CD4-positive, alpha-beta T cell treated with Interleukin-15 for 4 hours (primary cell): ENCODE data around the gene IL21R.
"Not testable (repeated sequence)": the region's sequence is repeated elsewhere in the genome, so short reads cannot be mapped to it uniquely, and the experiment has no call there.

Source experiments
- DNase-seq: peaks from one replicate; pipeline ENCODE4 v3.0.0-alpha.2; 2020; ENCODE audit warnings: low spot score

Gene IL21R

GRCh38 chr16:27445502-27446175 lies 43.7 kb downstream of the IL21R start:
- no peak for DNase-seq

GRCh38 chr16:27446721-27447120 lies 44.7 kb downstream of the IL21R start:
- DNase-seq, result peak; percentile 85

GRCh38 chr16:27447301-27447700 lies 45.3 kb downstream of the IL21R start:
- no peak for DNase-seq

- DNase-seq, result no peak
These were observed 46.8 kb downstream of the IL21R start for GRCh38 chr16:27448532-27449433.

GRCh38 chr16:27449434-27450195 lies 47.6 kb downstream of the IL21R start:
- DNase-seq, result peak; percentile 74

DNA sequence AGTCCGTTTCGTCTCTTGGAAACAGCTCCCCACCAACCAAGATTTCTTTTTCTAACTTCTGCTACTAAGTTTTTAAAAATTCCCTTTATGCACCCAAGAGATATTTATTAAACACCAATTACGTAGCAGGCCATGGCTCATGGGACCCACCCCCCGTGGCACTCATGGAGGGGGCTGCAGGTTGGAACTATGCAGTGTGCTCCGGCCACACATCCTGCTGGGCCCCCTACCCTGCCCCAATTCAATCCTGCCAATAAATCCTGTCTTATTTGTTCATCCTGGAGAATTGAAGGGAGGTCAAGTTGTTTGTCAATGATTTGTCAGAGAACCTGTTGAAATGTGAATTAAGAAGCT lies 48.2 kb downstream of the IL21R start:
- no peak for DNase-seq

DNA sequence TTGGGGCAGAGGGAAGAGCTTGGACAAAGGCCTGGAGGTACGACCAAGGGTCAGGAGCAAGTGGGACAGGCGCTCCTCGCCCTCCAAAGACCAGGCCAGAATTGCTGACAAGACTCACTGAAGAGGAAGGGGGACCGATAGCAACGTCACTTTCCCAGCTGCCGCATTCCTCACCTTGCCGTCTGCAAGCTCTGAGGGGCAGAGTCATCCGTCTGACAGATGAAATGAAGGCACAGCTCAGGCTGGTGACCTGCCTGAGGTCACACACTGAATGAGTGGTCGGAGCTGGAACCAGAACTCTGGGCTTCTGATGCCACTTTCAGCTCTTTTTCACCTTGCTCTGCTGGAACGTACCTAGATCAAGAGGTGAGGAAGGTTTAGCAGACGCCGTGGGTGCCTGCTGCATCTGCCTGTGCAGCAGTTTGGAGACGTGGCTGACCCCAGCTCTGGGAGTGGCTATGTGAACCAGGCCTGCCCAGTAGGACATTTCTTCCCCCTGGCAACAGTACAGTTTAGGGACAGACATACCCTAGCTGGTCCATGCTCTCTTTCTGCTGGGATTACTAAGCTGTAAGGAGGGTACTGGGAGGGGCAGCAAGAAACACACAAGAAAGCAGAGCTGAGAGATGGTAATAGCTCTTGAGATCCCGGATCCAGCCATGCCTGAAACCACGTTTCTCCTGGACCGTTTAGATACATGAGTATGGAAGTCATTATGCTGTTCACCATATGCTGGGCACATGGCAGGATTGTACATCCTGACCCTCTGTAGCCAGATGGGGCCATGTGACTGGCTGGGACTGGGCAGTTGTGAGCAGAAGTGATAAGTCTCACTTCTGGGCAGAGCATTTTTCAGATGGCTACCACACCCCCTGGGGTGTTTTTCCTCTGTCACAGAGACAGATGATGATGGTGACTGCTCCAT lies 50.9 kb downstream of the IL21R start:
- no peak for DNase-seq

- no peak for DNase-seq
These were observed 51.5 kb downstream of the IL21R start for GRCh38 chr16:27453494-27453825.

DNA sequence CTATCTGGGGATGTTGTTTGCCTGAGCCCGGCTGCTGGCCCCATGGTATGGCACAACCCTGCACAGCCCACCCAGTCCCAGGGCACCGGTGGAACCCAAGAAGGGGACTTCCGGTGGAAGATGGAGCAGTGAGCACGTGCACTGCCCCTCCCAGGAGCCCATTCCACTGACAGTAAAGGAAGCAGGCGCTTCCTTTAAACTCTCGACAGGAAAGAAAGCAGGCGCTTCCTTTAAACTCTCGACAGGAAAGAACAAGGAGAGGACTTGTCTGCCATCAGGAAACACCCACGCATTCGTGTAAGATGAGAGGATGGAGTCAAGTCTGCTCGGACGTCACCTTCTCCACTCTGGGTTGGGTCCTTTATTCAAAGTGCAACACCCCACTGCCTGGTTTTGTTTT lies 53.7 kb downstream of the IL21R start:
- DNase-seq, result peak; percentile 7

- DNase-seq, result not testable (repeated sequence)
These were observed 55.6 kb downstream of the IL21R start for GRCh38 chr16:27457605-27457900.

DNA sequence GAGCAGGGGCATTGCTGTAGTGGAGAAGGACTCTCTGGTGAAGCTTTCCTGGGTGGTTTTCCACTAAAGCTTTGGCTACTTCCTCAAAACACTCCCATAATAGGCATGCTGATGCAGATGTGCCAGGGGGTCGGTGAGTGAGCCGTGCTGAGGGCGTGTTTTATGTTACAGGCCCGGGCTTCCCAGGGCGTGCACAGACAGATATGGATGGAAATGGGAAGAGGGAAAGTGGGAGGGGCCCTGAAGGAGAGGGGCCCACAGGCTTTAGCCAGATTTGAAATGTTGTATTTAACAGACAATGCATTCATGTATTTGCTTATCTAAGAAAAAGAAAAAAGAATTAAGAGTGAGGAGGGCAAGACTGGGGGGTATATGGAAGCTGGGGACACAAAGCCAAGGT lies 56.3 kb downstream of the IL21R start:
- no peak for DNase-seq

- no peak for DNase-seq
These were observed 57.2 kb downstream of the IL21R start for GRCh38 chr16:27458987-27459688.

DNA sequence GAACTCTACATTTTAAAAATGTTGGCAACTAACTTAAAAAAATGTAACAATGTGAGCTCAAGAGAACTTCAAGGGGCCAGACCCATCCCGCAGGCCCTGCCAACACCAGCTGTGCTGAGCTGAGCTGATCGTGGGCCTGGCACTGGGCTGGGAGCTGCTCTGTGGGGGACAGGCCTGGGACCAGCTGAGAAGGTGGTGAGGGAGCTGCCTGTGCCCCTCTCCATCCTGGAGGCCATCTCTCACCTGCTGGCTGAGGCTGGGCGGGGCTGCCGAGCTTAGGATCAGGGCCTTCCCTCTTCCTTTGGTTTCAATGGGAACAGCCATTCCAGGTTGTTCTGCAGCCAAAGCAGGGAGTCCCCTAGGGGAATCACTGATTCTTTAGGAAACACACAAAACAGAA lies 58.2 kb downstream of the IL21R start:
- DNase-seq, result no peak

DNA sequence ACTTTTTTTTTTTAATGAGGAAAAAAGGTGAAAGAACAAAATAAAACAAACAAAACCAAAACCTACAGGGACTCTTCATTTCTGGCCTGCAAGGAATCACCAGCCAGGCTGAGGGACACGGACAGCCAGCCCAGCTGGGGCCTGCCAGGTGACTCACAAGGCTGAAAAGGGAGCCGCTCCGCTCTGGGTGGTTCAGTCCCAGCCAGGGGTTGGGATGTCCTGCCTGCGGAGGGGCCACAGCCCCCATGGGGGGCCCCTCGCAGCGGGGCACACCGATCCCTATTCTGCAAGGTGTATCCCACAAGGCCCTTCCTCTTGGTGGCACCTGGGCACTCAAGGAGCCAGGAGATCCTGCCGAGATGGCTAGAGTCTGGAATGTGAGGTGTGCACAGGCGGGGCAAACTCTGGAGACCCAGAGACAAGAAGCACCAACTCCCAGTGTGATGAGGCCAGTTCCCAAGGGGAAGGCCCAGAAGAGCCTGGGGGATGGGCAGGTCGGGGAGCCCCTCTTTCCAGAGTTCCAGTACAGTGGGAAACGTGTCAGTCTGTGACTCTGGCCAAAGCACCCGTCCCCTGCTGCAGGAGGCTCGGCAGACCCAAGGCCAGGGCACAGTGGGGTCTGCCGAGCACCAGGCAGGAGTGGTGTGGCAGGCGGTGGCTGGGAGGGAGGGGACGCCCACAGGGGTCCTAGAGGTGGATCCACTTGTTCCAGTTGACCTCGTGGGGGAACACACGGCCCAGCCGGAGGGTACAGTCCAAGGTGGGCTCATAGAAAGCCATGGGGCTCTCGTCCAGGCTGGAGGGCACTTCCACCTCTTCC lies 58.9 kb downstream of the IL21R start:
- DNase-seq, result no peak

GRCh38 chr16:27461483-27462171 lies 59.7 kb downstream of the IL21R start:
- DNase-seq, result no peak

- no peak for DNase-seq
These were observed 60.3 kb downstream of the IL21R start for GRCh38 chr16:27462200-27462845.

DNA sequence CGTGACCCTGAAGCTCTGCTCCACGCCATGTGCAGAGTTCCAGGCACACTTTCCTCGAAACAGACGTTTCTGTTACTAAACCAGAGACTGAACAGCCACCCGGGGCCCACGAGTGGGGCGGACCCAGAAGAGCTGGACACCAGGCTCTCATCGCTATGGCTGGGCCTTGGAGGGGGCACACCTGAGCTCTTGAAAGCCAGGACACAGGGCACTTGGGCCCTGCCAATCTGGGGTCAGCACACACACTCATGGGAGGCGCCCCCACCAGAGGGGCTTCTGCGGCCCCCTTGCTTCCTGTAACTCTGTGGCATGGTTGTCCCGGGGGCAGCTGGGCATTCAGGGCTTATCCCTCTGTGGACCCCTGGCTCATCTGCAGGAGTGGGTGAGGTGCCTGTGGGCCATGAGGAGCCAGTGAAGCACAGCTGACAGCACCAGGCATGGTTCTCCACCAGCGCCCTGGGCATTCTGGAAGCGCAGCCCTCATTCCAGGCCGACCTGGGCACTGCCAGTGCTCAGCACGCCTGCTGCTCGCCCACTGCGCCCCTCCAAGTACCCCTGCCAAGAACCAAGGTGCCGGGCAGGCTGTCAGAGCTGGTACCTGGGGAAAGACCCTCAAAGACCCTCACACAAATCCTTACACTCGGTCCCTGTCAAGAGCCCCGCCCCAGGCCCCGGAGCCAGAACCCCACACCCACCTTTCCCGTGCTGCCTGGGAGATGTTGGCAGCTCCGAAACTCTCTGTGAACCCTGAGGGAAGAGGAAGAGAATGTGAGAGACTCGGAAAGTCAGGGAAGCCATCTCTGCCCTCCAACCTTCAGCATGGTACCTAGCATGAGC lies 61.1 kb downstream of the IL21R start:
- no peak for DNase-seq
